Tibial nerve (tissue), 4 donors: ENCODE data around the gene GTF2A1.

ENCODE experiments used
- CTCF ChIP-seq, 5 experiments: fragments of 200-600 bp in 3 of 5; fragments of 450-650 bp in 2 of 5; sonication (generic) in 3 of 5; IDR thresholded peaks; one replicate each; pipeline ENCODE4 v1.5.1; 2016 to 2019; ENCODE audit warnings: antibody characterized with exemption in 5 of 5, mild to moderate bottlenecking in 3 of 5, moderate library complexity in 2 of 5
- EP300 ChIP-seq, 2 donors: sonication (generic); formaldehyde crosslinking; IDR thresholded peaks; one replicate each; pipeline ENCODE4 v1.6.1; 2017; ENCODE audit warnings: antibody characterized with exemption in 2 of 2, mild to moderate bottlenecking in 1 of 2
- POLR2A ChIP-seq, 2 donors: fragments of 450-650 bp; IDR thresholded peaks; one replicate each; pipeline ENCODE4 v1.6.1; 2017; ENCODE audit warnings: antibody characterized with exemption in 2 of 2, mild to moderate bottlenecking in 2 of 2, moderate library complexity in 2 of 2

DNA sequence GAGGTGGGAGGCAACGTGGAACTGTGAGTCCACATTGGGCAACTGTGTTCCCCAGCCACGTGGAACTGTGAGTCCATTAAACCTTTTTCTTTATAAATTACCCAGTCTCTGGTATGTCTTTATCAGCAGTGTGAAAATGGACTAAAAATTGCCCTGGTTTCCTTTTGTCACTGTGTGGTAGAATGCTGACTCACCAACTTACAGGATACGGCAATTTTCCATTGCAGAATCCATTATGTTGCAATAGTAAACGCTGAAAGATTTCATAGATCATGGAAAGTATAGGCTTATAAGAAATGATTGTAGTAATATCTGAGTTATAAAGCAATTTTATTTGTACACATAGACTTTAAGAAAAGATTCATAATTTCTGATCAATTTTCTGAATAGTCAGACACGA is 93.0 kb downstream of the GTF2A1 start:
- TF ChIP-seq POLR2A (IDR thresholded peaks at IDR 0.05) = no peak
- no peak for TF ChIP-seq CTCF (IDR thresholded peaks at IDR 0.05)
- TF ChIP-seq EP300 (IDR thresholded peaks at IDR 0.05) = peak in 1 of 2 donors; percentile 44
